PC-9 (cell line): Measurements from ENCODE around the gene ERGIC1. TPM values are rescaled to one million over a fixed set of nuclear protein-coding genes. Genes with fewer than 3 reads are reported as not detected.
"Not testable (repeated sequence)": the region's sequence is repeated elsewhere in the genome, so short reads cannot be mapped to it uniquely, and the experiment has no call there.

Source experiments
- BruUV-seq: library from RNA; stranded (reverse); fragments of 400-500 nt; replicated peaks from 2 replicates; lab custom pipeline; 2021; lab: Mats Ljungman, UMichigan
- CTCF ChIA-PET: fragments of 300-600 bp; sonication (Branson Sonifier 250); formaldehyde crosslinking; loops from one replicate; lab custom pipeline; 2022; ENCODE audit warnings: antibody characterized with exemption; lab: Charles Lee
- POLR2A ChIA-PET: fragments of 300-600 bp; sonication (Branson Sonifier 250); formaldehyde crosslinking; loops from one replicate; lab custom pipeline; 2022; ENCODE audit warnings: antibody characterized with exemption; ENCODE audit not compliant: unreplicated experiment; lab: Charles Lee
- DNase-seq, 2 experiments: peaks; one replicate each; pipeline versions ENCODE4 v3.0.0 to v3.0.0-alpha.2; 2015 to 2022; ENCODE audit warnings: mixed read lengths in 1 of 2
- H2AFZ ChIP-seq: fragments of 200-600 bp; sonication (generic); 2 replicates; pipeline ENCODE4 v1.8.1; 2017; ENCODE audit warnings: antibody characterized with exemption
- H3F3A ChIP-seq: fragments of 200-600 bp; sonication (generic); 2 replicates; pipeline ENCODE4 v1.8.1; 2017; ENCODE audit warnings: antibody characterized with exemption, mild to moderate bottlenecking, low read depth; ENCODE audit not compliant: insufficient read depth
- H3K27ac ChIP-seq: fragments of 200-600 bp; sonication (generic); 2 replicates; pipeline ENCODE4 v1.6.1; 2016; ENCODE audit warnings: mixed run types
- H3K27me3 ChIP-seq: fragments of 200-600 bp; sonication (generic); 2 replicates; pipeline ENCODE4 v1.6.1; 2016; ENCODE audit warnings: low read depth, mixed run types; ENCODE audit not compliant: insufficient read depth
- H3K36me3 ChIP-seq: fragments of 200-600 bp; sonication (generic); 2 replicates; pipeline ENCODE4 v1.6.1; 2016; ENCODE audit warnings: low read depth, mixed run types
- H3K4me1 ChIP-seq: fragments of 200-600 bp; sonication (generic); replicated peaks from 2 replicates; pipeline ENCODE4 v1.6.1; 2016; ENCODE audit warnings: mixed run types; ENCODE audit not compliant: insufficient read depth
- H3K4me2 ChIP-seq: fragments of 200-600 bp; sonication (generic); 2 replicates; pipeline ENCODE4 v1.6.1; 2017; ENCODE audit warnings: mixed run types
- H3K4me3 ChIP-seq: fragments of 200-600 bp; sonication (generic); 2 replicates; pipeline ENCODE4 v1.6.1; 2016; ENCODE audit warnings: mixed run types
- H3K79me2 ChIP-seq: fragments of 200-600 bp; sonication (generic); 2 replicates; pipeline ENCODE4 v1.6.1; 2017; ENCODE audit warnings: low read depth, mixed run types
- H3K9me2 ChIP-seq: fragments of 200-600 bp; sonication (generic); 2 replicates; pipeline ENCODE4 v1.8.1; 2017; ENCODE audit warnings: mild to moderate bottlenecking; ENCODE audit not compliant: insufficient read depth
- H3K9me3 ChIP-seq: fragments of 200-600 bp; sonication (generic); 2 replicates; pipeline ENCODE4 v1.8.1; 2016; ENCODE audit warnings: low read depth; ENCODE audit not compliant: insufficient read depth
- H4K20me1 ChIP-seq: fragments of 200-600 bp; sonication (generic); 2 replicates; pipeline ENCODE4 v1.8.1; 2017; ENCODE audit not compliant: insufficient read depth
- EZH2 ChIP-seq: fragments of 200-600 bp; sonication (generic); IDR thresholded peaks from 2 replicates; pipeline ENCODE4 v1.8.0; 2017; ENCODE audit warnings: antibody characterized with exemption, low read depth
- intact Hi-C: fragments of 100-400 bp; cut with micrococcal nuclease; formaldehyde crosslinking; loops from one replicate; pipeline ENCODE4 v1.10.0; 2022; ENCODE audit not compliant: unreplicated experiment
- total RNA-seq: library from RNA; stranded (reverse); gene quantifications from 2 replicates; pipeline ENCODE4 v1.2.3, GENCODE V29; 2021
- TF ChIP-seq, protein P1 (sequence below): fragments of 200-600 bp; sonication (generic); conservative IDR thresholded peaks from 2 replicates; pipeline ENCODE4 v1.6.1; 2017; ENCODE audit warnings: mixed run types, antibody characterized with exemption, mild to moderate bottlenecking, moderate library complexity

Gene ERGIC1
- total RNA-seq, 1 experiment from 2014 or later: 159 TPM

- peaks cover 37% of the 10 kb centered on the region for H3K4me1 ChIP-seq
- CTCF ChIA-PET: no interaction called here
- no peaks in the 10 kb centered on the region for H3K79me2 ChIP-seq
- no peak for DNase-seq
- H3F3A ChIP-seq: peaks cover 24% of the 10 kb centered on the region
- no peak overlapping the region for H2AFZ ChIP-seq
- no peaks in the 10 kb centered on the region for H3K27me3 ChIP-seq
- no peak overlapping the region for H3K4me2 ChIP-seq
- no peak overlapping the region for H3K27ac ChIP-seq
- H3K4me3 ChIP-seq: no peak overlapping the region
- intact Hi-C loops: no loop called here
- H3K9me2 ChIP-seq: no peaks in the 10 kb centered on the region
- POLR2A ChIA-PET: no interaction called here
- no peaks in the 10 kb centered on the region for H4K20me1 ChIP-seq
- TF ChIP-seq, protein P1, sequence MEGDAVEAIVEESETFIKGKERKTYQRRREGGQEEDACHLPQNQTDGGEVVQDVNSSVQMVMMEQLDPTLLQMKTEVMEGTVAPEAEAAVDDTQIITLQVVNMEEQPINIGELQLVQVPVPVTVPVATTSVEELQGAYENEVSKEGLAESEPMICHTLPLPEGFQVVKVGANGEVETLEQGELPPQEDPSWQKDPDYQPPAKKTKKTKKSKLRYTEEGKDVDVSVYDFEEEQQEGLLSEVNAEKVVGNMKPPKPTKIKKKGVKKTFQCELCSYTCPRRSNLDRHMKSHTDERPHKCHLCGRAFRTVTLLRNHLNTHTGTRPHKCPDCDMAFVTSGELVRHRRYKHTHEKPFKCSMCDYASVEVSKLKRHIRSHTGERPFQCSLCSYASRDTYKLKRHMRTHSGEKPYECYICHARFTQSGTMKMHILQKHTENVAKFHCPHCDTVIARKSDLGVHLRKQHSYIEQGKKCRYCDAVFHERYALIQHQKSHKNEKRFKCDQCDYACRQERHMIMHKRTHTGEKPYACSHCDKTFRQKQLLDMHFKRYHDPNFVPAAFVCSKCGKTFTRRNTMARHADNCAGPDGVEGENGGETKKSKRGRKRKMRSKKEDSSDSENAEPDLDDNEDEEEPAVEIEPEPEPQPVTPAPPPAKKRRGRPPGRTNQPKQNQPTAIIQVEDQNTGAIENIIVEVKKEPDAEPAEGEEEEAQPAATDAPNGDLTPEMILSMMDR: no peak
- TF ChIP-seq EZH2: no peak
- H3K9me3 ChIP-seq: peaks cover 5% of the 10 kb centered on the region; the same call in 1 of the 2 replicates
- no peaks in the 10 kb centered on the region for H3K36me3 ChIP-seq
- no TSS peak for BruUV-seq
Measured at GRCh38 chr5:172786736-172787462, 47.2 kb upstream of the ERGIC1 start.

DNA sequence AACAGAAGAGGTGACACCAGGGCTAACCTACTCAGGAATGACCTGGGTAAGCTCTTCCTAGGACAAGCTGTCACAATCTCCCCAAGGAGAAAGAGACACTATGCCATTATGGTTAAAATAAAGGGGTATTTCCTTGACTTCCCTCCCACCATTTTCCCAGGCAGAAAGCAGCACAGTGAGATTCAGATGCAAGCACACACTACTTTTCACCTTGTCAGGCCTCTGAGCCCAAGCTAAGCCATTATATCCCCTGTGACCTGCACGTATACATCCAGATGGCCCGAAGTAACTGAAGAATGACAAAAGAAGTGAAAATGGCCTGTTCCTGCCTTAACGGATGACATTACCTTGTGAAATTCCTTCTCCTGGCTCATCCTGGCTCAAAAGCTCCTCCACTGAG, 46.5 kb upstream of the ERGIC1 start:
- H2AFZ ChIP-seq: not testable (repeated sequence)

GRCh38 chr5:172788771-172789686, 45.0 kb upstream of the ERGIC1 start:
- CTCF ChIA-PET: interaction anchor here (0.5 to 0.7 kb wide), 3 partner anchors 12 to 322 kb away, joined by 3 to 8 read pairs (median 5); no protein-coding TSS in a partner anchor
- H3K79me2 ChIP-seq: no peaks in the 10 kb centered on the region
- no peak overlapping the region for H2AFZ ChIP-seq
- H3K27me3 ChIP-seq: no peaks in the 10 kb centered on the region
- peaks cover 25% of the 10 kb centered on the region for H3K4me1 ChIP-seq
- DNase-seq: no peak
- H3K36me3 ChIP-seq: no peaks in the 10 kb centered on the region
- no peaks in the 10 kb centered on the region for H3K9me2 ChIP-seq
- H3K4me2 ChIP-seq: peak overlapping the region; percentile 21; the same call in 1 of the 2 replicates
- H4K20me1 ChIP-seq: no peaks in the 10 kb centered on the region
- BruUV-seq: no TSS peak
- no peak overlapping the region for H3K4me3 ChIP-seq
- intact Hi-C loops: no loop called here
- POLR2A ChIA-PET: interaction anchor here (0.5 to 0.7 kb wide), 3 partner anchors 24 to 957 kb away, joined by 3 to 21 read pairs (median 3); no protein-coding TSS in a partner anchor
- peak overlapping the region; percentile 13; the same call in 1 of the 2 replicates for H3K27ac ChIP-seq
- H3K9me3 ChIP-seq: peaks cover 2% of the 10 kb centered on the region; the same call in 1 of the 2 replicates
- TF ChIP-seq, protein P1: no peak
- no peak for TF ChIP-seq EZH2
- peaks cover 9% of the 10 kb centered on the region; the same call in 1 of the 2 replicates for H3F3A ChIP-seq

More for the DNA sequence above, 46.5 kb upstream of the ERGIC1 start:
- H4K20me1 ChIP-seq, H3K9me2 ChIP-seq, H3K4me2 ChIP-seq, H3K79me2 ChIP-seq, BruUV-seq, DNase-seq, H3K4me3 ChIP-seq, H3K27ac ChIP-seq, intact Hi-C loops, H3K36me3 ChIP-seq, H3K27me3 ChIP-seq, H3K9me3 ChIP-seq, CTCF ChIA-PET, POLR2A ChIA-PET: not testable (repeated sequence)
- Histone ChIP-seq H3K4me1 (peaks cover 31% of the 10 kb centered on the region), H3F3A (peaks cover 18% of the 10 kb centered on the region)
